ENCODE data around the gene MAST2. TPM values are rescaled to one million over a fixed set of nuclear protein-coding genes. Genes with fewer than 3 reads are reported as not detected.

Gene MAST2
- total and polyA plus RNA-seq, 2 experiments from 2014 or later: 14.2 to 19.1 TPM

DNA sequence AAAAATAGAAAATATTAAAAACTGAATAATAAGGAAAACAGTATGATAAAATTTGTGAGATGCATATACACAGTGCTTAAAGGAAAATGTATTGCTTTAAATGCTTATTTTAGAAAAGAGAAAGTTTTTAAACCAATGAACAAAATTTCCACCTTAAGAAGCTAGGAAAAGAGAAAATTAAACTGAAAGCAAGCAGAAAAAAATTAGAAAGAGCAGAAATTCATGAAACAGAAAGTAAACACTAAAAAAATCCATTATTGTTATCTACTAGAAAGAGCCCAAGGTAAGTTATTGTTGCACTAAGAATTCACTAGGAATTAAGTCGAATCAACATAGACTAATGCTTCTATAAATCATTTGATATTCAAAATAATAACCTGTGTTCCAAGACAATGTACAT, 261.3 kb downstream of the MAST2 start:
- no peak for DNase-seq
- Histone ChIP-seq H3K9ac (no peak overlapping the region), H3K9me2 (ENCODE audit: insufficient read depth) (no peaks in the 10 kb centered on the region), H3F3A (ENCODE audit: insufficient read depth) (no peaks in the 10 kb centered on the region), H4K20me1 (ENCODE audit: insufficient read depth) (no peaks in the 10 kb centered on the region), H2AFZ (no peak overlapping the region), H3K4me2 (ENCODE audit: unreplicated experiment) (no peak overlapping the region), H3K79me2 (ENCODE audit: insufficient read depth) (no peaks in the 10 kb centered on the region), H3K27ac (no peak overlapping the region), H3K36me3 (ENCODE audit: low read depth) (no peaks in the 10 kb centered on the region), H3K4me1 (ENCODE audit: insufficient read depth) (no peaks in the 10 kb centered on the region), H3K9me3 (ENCODE audit: low read depth) (no peaks in the 10 kb centered on the region), H3K27me3 (replicated peaks; ENCODE audit: insufficient read depth) (no peaks in the 10 kb centered on the region), H3K4me3 (no peak overlapping the region)
- in situ Hi-C loops (cut with MboI): no loop called here
- 93 to 100% methylated on average over 1 of the region's 1 CpG for WGBS, 2 experiments (ENCODE audit: low coverage in 1 of 2, low lambda C conversion rate in 2 of 2, missing lambda C conversion rate in 2 of 2)
- TF ChIP-seq EZH2 (IDR thresholded peaks at IDR 0.05; ENCODE audit: insufficient read depth, poor library complexity, severe bottlenecking) (no peak), EZH2phosphoT487 (IDR thresholded peaks at IDR 0.05; ENCODE audit: insufficient read depth, low read depth) (no peak)

DNA sequence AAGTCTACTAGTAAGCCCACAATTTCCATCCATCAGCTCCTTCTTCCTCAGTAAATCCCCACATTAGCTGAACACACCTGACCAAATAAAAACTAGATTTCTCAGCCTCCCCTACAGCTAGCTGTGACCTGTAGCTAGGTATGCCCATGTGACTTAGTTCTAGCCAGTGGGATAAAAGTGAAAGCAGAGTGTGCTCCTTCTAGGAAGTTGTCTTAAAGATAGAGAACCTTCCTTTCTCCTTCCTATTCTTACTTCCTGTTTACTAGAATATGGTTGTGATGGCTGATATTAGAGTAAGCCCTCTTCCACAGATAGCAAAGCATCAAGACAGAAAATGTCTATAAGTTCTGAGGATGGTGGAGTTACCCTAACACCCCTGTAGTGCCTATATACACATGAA, 262.0 kb downstream of the MAST2 start:
- Histone ChIP-seq H4K20me1 (ENCODE audit: insufficient read depth) (no peaks in the 10 kb centered on the region), H2AFZ (peak overlapping the region; percentile 62)
- in situ Hi-C loops (cut with MboI): no loop called here

DNA sequence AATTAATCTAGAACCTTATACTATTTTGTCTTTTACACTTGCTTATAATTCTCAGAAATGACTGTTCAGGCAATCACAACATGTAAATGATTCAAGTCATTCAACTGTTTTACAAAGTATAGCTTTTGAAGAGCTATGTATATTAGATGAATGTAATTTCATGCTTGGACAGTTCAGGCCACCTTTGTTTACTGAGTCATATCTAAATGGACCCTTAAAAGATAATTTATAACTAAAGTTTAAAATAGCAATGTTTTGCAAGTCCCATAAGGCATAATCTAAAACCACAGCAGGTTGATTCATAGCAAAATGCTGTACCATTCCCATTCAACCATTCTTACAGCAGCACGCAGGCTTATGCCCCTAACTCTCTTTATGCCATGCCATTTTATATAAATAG, 264.2 kb downstream of the MAST2 start:
- H3F3A ChIP-seq (ENCODE audit: insufficient read depth): no peaks in the 10 kb centered on the region
- TF ChIP-seq EZH2phosphoT487 (IDR thresholded peaks at IDR 0.05; ENCODE audit: insufficient read depth, low read depth) (no peak), EZH2 (IDR thresholded peaks at IDR 0.05; ENCODE audit: insufficient read depth, poor library complexity, severe bottlenecking) (no peak)
- no peak overlapping the region for H2AFZ ChIP-seq
- no peaks in the 10 kb centered on the region for H3K79me2 ChIP-seq (ENCODE audit: insufficient read depth)
- no peaks in the 10 kb centered on the region for H3K36me3 ChIP-seq (ENCODE audit: low read depth)
- H3K27me3 ChIP-seq (replicated peaks; ENCODE audit: insufficient read depth): no peaks in the 10 kb centered on the region
- H4K20me1 ChIP-seq (ENCODE audit: insufficient read depth): no peaks in the 10 kb centered on the region
- no peak for DNase-seq
- no peak overlapping the region for H3K4me3 ChIP-seq
- no peaks in the 10 kb centered on the region for H3K9me3 ChIP-seq (ENCODE audit: low read depth)
- H3K9me2 ChIP-seq (ENCODE audit: insufficient read depth): no peaks in the 10 kb centered on the region
- H3K27ac ChIP-seq: no peak overlapping the region
- in situ Hi-C loops (cut with MboI): no loop called here
- 90 to 96% methylated on average over 1 of the region's 1 CpG for WGBS, 2 experiments (ENCODE audit: low coverage in 1 of 2, low lambda C conversion rate in 2 of 2, missing lambda C conversion rate in 2 of 2)
- H3K9ac ChIP-seq: no peak overlapping the region
- no peak overlapping the region for H3K4me2 ChIP-seq (ENCODE audit: unreplicated experiment)
- H3K4me1 ChIP-seq (ENCODE audit: insufficient read depth): no peaks in the 10 kb centered on the region

More for the DNA sequence above, 262.0 kb downstream of the MAST2 start:
- no peak for DNase-seq
- Histone ChIP-seq H3K4me2 (ENCODE audit: unreplicated experiment) (no peak overlapping the region), H3K36me3 (ENCODE audit: low read depth) (no peaks in the 10 kb centered on the region), H3K27me3 (replicated peaks; ENCODE audit: insufficient read depth) (no peaks in the 10 kb centered on the region), H3K9me3 (ENCODE audit: low read depth) (no peaks in the 10 kb centered on the region), H3K79me2 (ENCODE audit: insufficient read depth) (no peaks in the 10 kb centered on the region), H3K4me3 (no peak overlapping the region), H3K4me1 (ENCODE audit: insufficient read depth) (no peaks in the 10 kb centered on the region), H3K9ac (no peak overlapping the region), H3K27ac (no peak overlapping the region), H3K9me2 (ENCODE audit: insufficient read depth) (no peaks in the 10 kb centered on the region), H3F3A (ENCODE audit: insufficient read depth) (no peaks in the 10 kb centered on the region)
- TF ChIP-seq EZH2 (IDR thresholded peaks at IDR 0.05; ENCODE audit: insufficient read depth, poor library complexity, severe bottlenecking) (no peak), EZH2phosphoT487 (IDR thresholded peaks at IDR 0.05; ENCODE audit: insufficient read depth, low read depth) (no peak)

DNA sequence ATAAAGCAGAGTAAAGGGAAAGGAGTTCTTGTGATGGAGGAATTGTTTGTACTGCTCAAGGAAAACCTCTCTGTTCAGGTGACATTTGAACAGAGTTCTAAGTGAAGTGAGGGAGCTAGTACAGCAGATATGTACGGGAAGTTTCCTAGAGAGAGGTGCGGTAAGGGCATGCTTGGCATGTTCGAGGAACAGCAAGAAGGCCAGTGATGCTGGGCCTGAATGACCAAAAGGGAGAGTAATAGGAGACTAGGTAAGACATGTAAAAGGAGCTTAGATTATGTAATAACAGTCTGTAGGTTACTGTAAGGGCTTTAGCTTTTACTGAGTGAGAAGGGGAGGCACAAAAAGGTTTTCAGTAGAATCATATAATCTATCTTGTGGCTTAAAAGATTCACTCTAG, 265.1 kb downstream of the MAST2 start:
- no peaks in the 10 kb centered on the region for H3F3A ChIP-seq (ENCODE audit: insufficient read depth)
- H3K27me3 ChIP-seq (replicated peaks; ENCODE audit: insufficient read depth): no peaks in the 10 kb centered on the region
- H3K9me3 ChIP-seq (ENCODE audit: low read depth): no peaks in the 10 kb centered on the region
- no peak overlapping the region; the same call in 1 of the 2 replicates for H2AFZ ChIP-seq
- no peaks in the 10 kb centered on the region for H3K9me2 ChIP-seq (ENCODE audit: insufficient read depth)
- no peak overlapping the region for H3K9ac ChIP-seq
- H3K4me2 ChIP-seq (ENCODE audit: unreplicated experiment): no peak overlapping the region
- no peaks in the 10 kb centered on the region for H3K36me3 ChIP-seq (ENCODE audit: low read depth)
- WGBS, 2 experiments (ENCODE audit: low coverage in 1 of 2, low lambda C conversion rate in 2 of 2, missing lambda C conversion rate in 2 of 2): 50 to 64% methylated on average over 3 of the region's 3 CpGs
- no peak overlapping the region for H3K4me3 ChIP-seq
- TF ChIP-seq EZH2 (IDR thresholded peaks at IDR 0.05; ENCODE audit: insufficient read depth, poor library complexity, severe bottlenecking) (no peak), EZH2phosphoT487 (IDR thresholded peaks at IDR 0.05; ENCODE audit: insufficient read depth, low read depth) (no peak)
- in situ Hi-C loops (cut with MboI): no loop called here
- H4K20me1 ChIP-seq (ENCODE audit: insufficient read depth): no peaks in the 10 kb centered on the region
- no peaks in the 10 kb centered on the region for H3K4me1 ChIP-seq (ENCODE audit: insufficient read depth)
- H3K27ac ChIP-seq: no peak overlapping the region
- H3K79me2 ChIP-seq (ENCODE audit: insufficient read depth): no peaks in the 10 kb centered on the region
- no peak for DNase-seq

DNA sequence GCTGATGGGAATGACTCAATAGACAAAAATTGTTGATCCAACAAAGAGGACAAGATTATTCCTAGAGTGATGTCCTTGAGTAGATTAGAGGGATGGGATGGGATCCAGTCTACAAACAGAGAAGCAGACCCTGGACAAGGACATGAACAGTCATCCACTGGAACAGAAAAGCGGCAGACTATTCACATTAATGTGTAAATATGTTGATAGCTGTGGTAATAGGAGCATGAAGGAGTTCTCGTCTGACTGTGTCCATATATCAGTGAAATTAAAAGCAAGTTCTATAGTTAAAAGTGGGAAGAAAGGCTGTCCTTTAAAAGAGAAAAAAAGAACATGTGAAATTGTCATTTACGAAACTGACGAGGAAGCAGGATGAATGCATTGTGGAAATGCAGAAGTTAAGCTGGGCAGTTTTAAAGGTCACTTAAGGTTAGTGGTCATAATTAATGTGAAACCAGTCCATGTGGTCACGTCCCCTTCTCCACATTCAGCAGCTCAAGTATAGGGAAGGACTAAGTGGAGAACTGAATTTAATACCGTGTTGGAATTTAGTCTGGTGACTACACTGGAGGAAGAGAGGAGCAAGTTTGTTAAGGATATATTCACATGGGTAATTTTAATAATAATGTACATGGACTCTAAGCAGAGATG, 266.9 kb downstream of the MAST2 start:
- H3K9me2 ChIP-seq (ENCODE audit: insufficient read depth): no peaks in the 10 kb centered on the region
- no peak overlapping the region for H3K9ac ChIP-seq
- no peak overlapping the region for H2AFZ ChIP-seq
- no peaks in the 10 kb centered on the region for H3K9me3 ChIP-seq (ENCODE audit: low read depth)
- WGBS, 2 experiments (ENCODE audit: low coverage in 1 of 2, low lambda C conversion rate in 2 of 2, missing lambda C conversion rate in 2 of 2): 69 to 71% methylated on average over 6 of the region's 6 CpGs
- H4K20me1 ChIP-seq (ENCODE audit: insufficient read depth): no peaks in the 10 kb centered on the region
- no peaks in the 10 kb centered on the region for H3K79me2 ChIP-seq (ENCODE audit: insufficient read depth)
- no peak for DNase-seq
- no peak overlapping the region for H3K4me3 ChIP-seq
- no peaks in the 10 kb centered on the region for H3K36me3 ChIP-seq (ENCODE audit: low read depth)
- H3K4me1 ChIP-seq (ENCODE audit: insufficient read depth): no peaks in the 10 kb centered on the region
- no peaks in the 10 kb centered on the region for H3F3A ChIP-seq (ENCODE audit: insufficient read depth)
- no peak overlapping the region for H3K27ac ChIP-seq
- TF ChIP-seq EZH2phosphoT487 (IDR thresholded peaks at IDR 0.05; ENCODE audit: insufficient read depth, low read depth) (no peak), EZH2 (IDR thresholded peaks at IDR 0.05; ENCODE audit: insufficient read depth, poor library complexity, severe bottlenecking) (no peak)
- in situ Hi-C loops (cut with MboI): no loop called here
- no peaks in the 10 kb centered on the region for H3K27me3 ChIP-seq (replicated peaks; ENCODE audit: insufficient read depth)
- no peak overlapping the region for H3K4me2 ChIP-seq (ENCODE audit: unreplicated experiment)

All from GM23248 (cell line).